HS-27A (cell line): ENCODE data around the gene C13orf42.

Source experiments
- DNase-seq: peaks from one replicate; pipeline ENCODE4 v3.0.0-alpha.2; 2012; ENCODE audit warnings: low read depth, missing footprints

C13orf42 gene

GRCh38 chr13:51111174-51111573, at the start of gene C13orf42:
TSS of gene C13orf42 (minus strand) at chr13:51111274. CDS start at chr13:51111209, 65 bp downstream.
- no peak for DNase-seq

- DNase-seq, result no peak
Measured at GRCh38 chr13:51158880-51159518, 47.9 kb upstream of the C13orf42 start.

- DNase-seq, result no peak
Measured at GRCh38 chr13:51158365-51158764, 47.3 kb upstream of the C13orf42 start.

- no peak for DNase-seq
Measured at GRCh38 chr13:51156648-51157047, 45.6 kb upstream of the C13orf42 start.

- DNase-seq, result no peak
Measured at GRCh38 chr13:51155776-51156515, 44.9 kb upstream of the C13orf42 start.

- no peak for DNase-seq
Measured at GRCh38 chr13:51155161-51155560, 44.1 kb upstream of the C13orf42 start.

GRCh38 chr13:51154029-51154555, 43.0 kb upstream of the C13orf42 start:
- DNase-seq, result no peak

GRCh38 chr13:51153527-51153926, 42.5 kb upstream of the C13orf42 start:
- no peak for DNase-seq

- no peak for DNase-seq
Measured at GRCh38 chr13:51152701-51153100, 41.6 kb upstream of the C13orf42 start.

GRCh38 chr13:51151463-51151862, 40.4 kb upstream of the C13orf42 start:
- DNase-seq, result no peak

GRCh38 chr13:51148952-51149573, 38.0 kb upstream of the C13orf42 start:
- no peak for DNase-seq

- no peak for DNase-seq
Measured at GRCh38 chr13:51148223-51148951, 37.3 kb upstream of the C13orf42 start.

GRCh38 chr13:51147732-51148131, 36.7 kb upstream of the C13orf42 start:
- no peak for DNase-seq

GRCh38 chr13:51146667-51147066, 35.6 kb upstream of the C13orf42 start:
- no peak for DNase-seq

GRCh38 chr13:51137250-51137649, 26.2 kb upstream of the C13orf42 start:
- no peak for DNase-seq

GRCh38 chr13:51136276-51136980, 25.4 kb upstream of the C13orf42 start:
- DNase-seq, result no peak

GRCh38 chr13:51134763-51135365, 23.8 kb upstream of the C13orf42 start:
- no peak for DNase-seq

- no peak for DNase-seq
Measured at GRCh38 chr13:51130348-51130747, 19.3 kb upstream of the C13orf42 start.

GRCh38 chr13:51125495-51126226, 14.6 kb upstream of the C13orf42 start:
- no peak for DNase-seq

- no peak for DNase-seq
Measured at GRCh38 chr13:51122868-51123566, 11.9 kb upstream of the C13orf42 start.
